ENCODE measurements around the gene PSMD9. TPM values are rescaled to one million over a fixed set of nuclear protein-coding genes. Genes with fewer than 3 reads are reported as not detected.
A peak's percentile ranks its signal among the peaks of the same experiment; 100 is the strongest.
"Not testable (repeated sequence)": the region's sequence is repeated elsewhere in the genome, so short reads cannot be mapped to it uniquely, and the experiment has no call there.

PSMD9 gene
- total and polyA plus RNA-seq, 10 donors, result 29.6 to 62.6 (median 46.6) TPM

- H3K27me3 ChIP-seq (replicated peaks in 1 of 7), result no peaks in the 10 kb centered on the region
- no peaks in the 10 kb centered on the region for H3K36me3 ChIP-seq
- DNase-seq, result no peak
- peaks cover 13 to 35% (median 22%) of the 10 kb centered on the region in 6 donors for H3K4me1 ChIP-seq
- intact Hi-C loops (cut with DNase I; ENCODE audit: low total_unique reads), result no loop called here
- no peaks in the 10 kb centered on the region for H3K9me3 ChIP-seq
- no peak overlapping the region for H3K27ac ChIP-seq
- WGBS, 5 donors, result 51 to 61% (median 56%) methylated on average over 7 of the region's 7 CpGs
- TF ChIP-seq POLR2AphosphoS5 (IDR thresholded peaks at IDR 0.05) (no peak), CTCF (IDR thresholded peaks at IDR 0.05 in 8 of 11, conservative IDR thresholded peaks at IDR 0.05 in 3 of 11) (no peak), POLR2A (IDR thresholded peaks at IDR 0.05) (no peak)
- H3K4me3 ChIP-seq, result no peak overlapping the region
Observed at GRCh38 chr12:121926874-121927706, 38.5 kb downstream of the PSMD9 start.

- no peak for TF ChIP-seq POLR2AphosphoS5 (IDR thresholded peaks at IDR 0.05)
- no peak for TF ChIP-seq CTCF (IDR thresholded peaks at IDR 0.05 in 8 of 11, conservative IDR thresholded peaks at IDR 0.05 in 3 of 11)
- no peak for TF ChIP-seq POLR2A (IDR thresholded peaks at IDR 0.05)
- no peak for DNase-seq
- no peak overlapping the region for H3K4me3 ChIP-seq
- no peaks in the 10 kb centered on the region for H3K36me3 ChIP-seq
- H3K27me3 ChIP-seq (replicated peaks in 1 of 7), result no peaks in the 10 kb centered on the region
- H3K27ac ChIP-seq, result no peak overlapping the region
- no peaks in the 10 kb centered on the region for H3K9me3 ChIP-seq
- peaks cover 13 to 35% (median 23%) of the 10 kb centered on the region in 6 donors for H3K4me1 ChIP-seq
- intact Hi-C loops (cut with DNase I; ENCODE audit: low total_unique reads), result no loop called here
- WGBS, 5 donors, result 29 to 47% (median 41%) methylated on average over 5 of the region's 5 CpGs
Observed at GRCh38 chr12:121927813-121928212, 39.2 kb downstream of the PSMD9 start.

- H3K9me3 ChIP-seq; H3K27ac ChIP-seq; H3K4me3 ChIP-seq; H3K27me3 ChIP-seq (replicated peaks in 1 of 7); intact Hi-C loops (cut with DNase I; ENCODE audit: low total_unique reads); DNase-seq; H3K36me3 ChIP-seq: not testable (repeated sequence)
- H3K4me1 ChIP-seq, result peaks cover 13 to 35% (median 23%) of the 10 kb centered on the region in 6 donors
- 94 to 99% (median 96%) methylated on average over 7 of the region's 7 CpGs for WGBS, 5 donors
Observed at GRCh38 chr12:121929545-121929944, 41.0 kb downstream of the PSMD9 start.

- TF ChIP-seq CTCF (IDR thresholded peaks at IDR 0.05 in 8 of 11, conservative IDR thresholded peaks at IDR 0.05 in 3 of 11) (no peak), POLR2AphosphoS5 (IDR thresholded peaks at IDR 0.05) (no peak), POLR2A (IDR thresholded peaks at IDR 0.05) (no peak)
- Histone ChIP-seq H3K36me3 (peaks cover 0 to 7% (median 0%) of the 10 kb centered on the region in 6 donors), H3K4me3 (no peak overlapping the region), H3K27ac (peak overlapping the region in 2 of 8 donors; percentile 19 to 48), H3K9me3 (no peaks in the 10 kb centered on the region), H3K27me3 (replicated peaks in 1 of 7) (no peaks in the 10 kb centered on the region), H3K4me1 (peaks cover 13 to 35% (median 23%) of the 10 kb centered on the region in 6 donors)
- DNase-seq, result no peak
- intact Hi-C loops (cut with DNase I; ENCODE audit: low total_unique reads), result no loop called here
- 80 to 91% (median 89%) methylated on average over 4 of the region's 4 CpGs for WGBS, 5 donors
Observed at GRCh38 chr12:121930862-121931261, 42.3 kb downstream of the PSMD9 start.
